T-helper 1 cell treated with Interleukin-12 subunit alpha and Interleukin-12 subunit beta and Interleukin-4 antibody, amounts not matched to agents 30 μg/mL and 1 μg/mL, for 36 hours (primary cell): ENCODE measurements around the gene XBP1.
"Not testable (repeated sequence)": the region's sequence is repeated elsewhere in the genome, so short reads cannot be mapped to it uniquely, and the experiment has no call there.

ENCODE experiments used
- H3K27ac Mint-ChIP-seq: one replicate; pipeline ENCODE4 v1.8.0; 2021; ENCODE audit warnings: mild to moderate bottlenecking, mixed read lengths
- H3K27me3 Mint-ChIP-seq: one replicate; pipeline ENCODE4 v1.8.0; 2021; ENCODE audit warnings: low read depth, mixed read lengths
- H3K36me3 Mint-ChIP-seq: one replicate; pipeline ENCODE4 v1.8.0; 2021; ENCODE audit warnings: low read depth, mixed read lengths
- H3K4me1 Mint-ChIP-seq: one replicate; pipeline ENCODE4 v1.8.0; 2021; ENCODE audit warnings: low read depth, mixed read lengths
- H3K4me3 Mint-ChIP-seq: one replicate; pipeline ENCODE4 v1.8.0; 2021; ENCODE audit warnings: mild to moderate bottlenecking, moderate library complexity, mixed read lengths
- H3K9me3 Mint-ChIP-seq: one replicate; pipeline ENCODE4 v1.8.0; 2021; ENCODE audit warnings: mixed read lengths

XBP1 gene

DNA sequence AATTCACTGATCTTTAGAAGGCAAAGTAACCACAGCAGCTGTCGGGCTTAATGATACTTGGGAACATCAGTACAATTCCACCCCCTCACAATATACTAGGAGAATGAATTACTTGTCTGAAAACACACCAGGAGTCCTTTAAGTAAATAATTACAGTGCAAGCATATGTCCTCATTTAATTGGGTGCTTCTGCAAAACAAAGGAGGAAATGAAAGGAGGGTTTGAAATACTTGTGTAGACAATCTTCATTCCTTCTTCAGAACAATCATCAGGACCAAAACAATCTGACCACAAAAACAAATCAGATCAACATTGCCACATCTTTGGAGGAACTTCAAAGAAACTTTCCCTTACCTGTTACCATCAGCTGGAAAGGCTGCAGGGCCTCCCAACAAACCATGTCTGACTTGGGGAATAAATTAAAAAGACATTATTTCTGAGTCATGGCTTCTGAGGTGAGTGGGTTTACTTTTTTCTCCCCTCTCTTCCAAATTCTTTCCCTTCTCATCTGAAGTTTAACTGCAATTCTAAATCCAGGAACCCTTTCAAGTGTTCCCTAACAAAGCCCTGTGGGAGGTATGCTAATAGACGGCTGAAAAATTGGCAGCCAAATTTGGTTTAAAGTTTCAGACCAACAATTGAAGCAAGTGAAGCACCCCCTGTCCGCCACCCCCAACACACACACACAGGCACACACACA, 40.4 kb downstream of the XBP1 start:
- Mint-ChIP-seq H3K27ac (no peak overlapping the region), H3K27me3 (peaks cover 4% of the 10 kb centered on the region)

GRCh38 chr22:28754512-28754911, 45.9 kb downstream of the XBP1 start:
- H3K36me3 Mint-ChIP-seq, H3K9me3 Mint-ChIP-seq, H3K4me3 Mint-ChIP-seq, H3K27ac Mint-ChIP-seq, H3K4me1 Mint-ChIP-seq, H3K27me3 Mint-ChIP-seq: not testable (repeated sequence)

More for the DNA sequence above, 40.4 kb downstream of the XBP1 start:
- H3K9me3 Mint-ChIP-seq, result no peaks in the 10 kb centered on the region
- H3K4me3 Mint-ChIP-seq, result no peak overlapping the region
- H3K4me1 Mint-ChIP-seq, result peaks cover 5% of the 10 kb centered on the region
- peaks cover 2% of the 10 kb centered on the region for H3K36me3 Mint-ChIP-seq

GRCh38 chr22:28750471-28750881, 49.9 kb downstream of the XBP1 start:
- peaks cover 8% of the 10 kb centered on the region for H3K4me1 Mint-ChIP-seq
- H3K27me3 Mint-ChIP-seq, result no peaks in the 10 kb centered on the region
- H3K27ac Mint-ChIP-seq, result no peak overlapping the region

More at GRCh38 chr22:28750471-28750881, 49.9 kb downstream of the XBP1 start:
- no peaks in the 10 kb centered on the region for H3K9me3 Mint-ChIP-seq
- H3K4me3 Mint-ChIP-seq, result no peak overlapping the region
- H3K36me3 Mint-ChIP-seq, result peaks cover 22% of the 10 kb centered on the region
